ENCODE results near the gene QRICH2. TPM values are rescaled to one million over a fixed set of nuclear protein-coding genes. Genes with fewer than 3 reads are reported as not detected.

Gene QRICH2
- total and polyA plus RNA-seq, 2 of the 4 experiments (the other 2 are of a cell fraction), result 4.3 to 4.8 TPM

DNA sequence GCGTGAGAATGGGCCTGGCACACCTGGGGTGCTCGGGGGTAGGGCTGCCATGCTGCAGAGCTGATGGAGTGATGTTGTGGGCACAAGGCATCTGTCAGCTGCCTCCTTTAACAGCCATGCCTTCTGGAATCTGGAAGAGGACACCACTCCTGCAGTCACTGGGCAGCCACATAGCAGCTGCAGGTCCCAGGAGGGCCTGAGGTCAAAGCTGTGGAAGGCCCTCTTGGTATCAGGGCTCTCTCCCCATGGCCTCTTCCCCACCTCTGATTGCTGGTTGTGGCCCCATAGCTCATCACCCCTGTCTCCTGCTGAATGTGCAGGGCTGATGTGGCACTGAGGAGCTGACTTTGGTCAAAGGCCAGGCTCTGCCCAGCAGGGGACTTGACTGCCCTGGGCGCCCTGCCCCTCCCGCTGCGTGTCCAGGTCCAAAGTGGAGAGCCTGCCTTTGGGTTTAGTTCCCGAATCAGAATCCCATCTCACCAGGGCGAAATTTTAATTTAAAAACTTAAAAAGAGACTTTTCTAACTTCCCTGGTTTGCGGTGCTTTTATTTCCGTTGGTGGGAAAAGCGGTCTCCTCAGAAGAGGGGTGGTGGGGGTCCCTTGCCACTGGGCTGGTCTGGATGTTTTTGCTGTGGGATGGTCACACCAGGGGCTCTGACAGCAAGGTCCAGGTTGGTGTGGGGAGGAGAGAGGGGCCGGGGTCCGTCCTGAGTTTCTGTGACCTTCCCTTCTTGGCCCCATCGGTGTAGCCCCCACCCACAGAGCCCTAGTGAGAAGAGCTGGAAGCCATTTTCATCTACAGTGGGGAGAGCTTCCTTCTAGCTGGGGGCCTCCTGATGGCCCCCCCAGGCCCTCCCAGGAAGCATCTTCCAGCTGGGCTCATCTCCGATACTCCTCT lies 37.1 kb downstream of the QRICH2 start:
- no peak overlapping the region for H2AFZ ChIP-seq (replicated peaks; ENCODE audit: low read length, poor library complexity)
- H4K8ac ChIP-seq (ENCODE audit: low read depth in 2 of 2, low read length in 2 of 2), result no peak overlapping the region
- H3K14ac ChIP-seq (replicated peaks; ENCODE audit: low read depth, low read length), result no peak overlapping the region
- H3K9ac ChIP-seq (ENCODE audit: low read depth, low read length), result no peak overlapping the region
- H3K36me3 ChIP-seq (ENCODE audit: control insufficient read depth, insufficient read depth, low read length), result peaks cover 8% of the 10 kb centered on the region
- H4K91ac ChIP-seq (ENCODE audit: insufficient read depth, low read depth, low read length), result no peak overlapping the region
- peaks cover 11% of the 10 kb centered on the region for H3K4me1 ChIP-seq (ENCODE audit: control insufficient read depth, insufficient read depth, low read length)
- no peak overlapping the region for H2BK20ac ChIP-seq (ENCODE audit: low read depth, low read length)
- intact Hi-C loops (cut with micrococcal nuclease), result no loop called here
- CTCF ChIA-PET, result interaction anchor here (1.7 kb wide), 1 partner anchor 9 kb away, joined by 6 read pairs; no protein-coding TSS in a partner anchor
- in situ Hi-C loops (cut with MboI; ENCODE audit: low sequenced_read_pairs), result no loop called here
- no peak overlapping the region for H3K4ac ChIP-seq (ENCODE audit: low read depth, low read length)
- H3K23ac ChIP-seq (ENCODE audit: low read depth, low read length), result no peak overlapping the region
- no peak for DNase-seq
- H3K9me1 ChIP-seq (ENCODE audit: insufficient read depth, low read length), result peaks cover 5% of the 10 kb centered on the region; the same call in 1 of the 2 replicates
- no peak overlapping the region for H2BK5ac ChIP-seq (ENCODE audit: low read depth, low read length, poor library complexity, severe bottlenecking)
- H4K5ac ChIP-seq (ENCODE audit: low read depth, low read length), result no peak overlapping the region
- WGBS, 2 experiments (ENCODE audit: extremely low coverage in 2 of 2, insufficient read length in 1 of 2), result 100% methylated on average over 1 of the region's 14 CpGs; no CpG with 5 or more reads in 1 of the 2 experiments
- H3K4me3 ChIP-seq (ENCODE audit: insufficient read depth, low read depth, low read length), result no peak overlapping the region
- TF ChIP-seq, protein P1, sequence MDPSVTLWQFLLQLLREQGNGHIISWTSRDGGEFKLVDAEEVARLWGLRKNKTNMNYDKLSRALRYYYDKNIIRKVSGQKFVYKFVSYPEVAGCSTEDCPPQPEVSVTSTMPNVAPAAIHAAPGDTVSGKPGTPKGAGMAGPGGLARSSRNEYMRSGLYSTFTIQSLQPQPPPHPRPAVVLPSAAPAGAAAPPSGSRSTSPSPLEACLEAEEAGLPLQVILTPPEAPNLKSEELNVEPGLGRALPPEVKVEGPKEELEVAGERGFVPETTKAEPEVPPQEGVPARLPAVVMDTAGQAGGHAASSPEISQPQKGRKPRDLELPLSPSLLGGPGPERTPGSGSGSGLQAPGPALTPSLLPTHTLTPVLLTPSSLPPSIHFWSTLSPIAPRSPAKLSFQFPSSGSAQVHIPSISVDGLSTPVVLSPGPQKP (IDR thresholded peaks at IDR 0.05; ENCODE audit: borderline replicate concordance, low read depth, low read length), result no peak
- TF ChIP-seq, protein P2, sequence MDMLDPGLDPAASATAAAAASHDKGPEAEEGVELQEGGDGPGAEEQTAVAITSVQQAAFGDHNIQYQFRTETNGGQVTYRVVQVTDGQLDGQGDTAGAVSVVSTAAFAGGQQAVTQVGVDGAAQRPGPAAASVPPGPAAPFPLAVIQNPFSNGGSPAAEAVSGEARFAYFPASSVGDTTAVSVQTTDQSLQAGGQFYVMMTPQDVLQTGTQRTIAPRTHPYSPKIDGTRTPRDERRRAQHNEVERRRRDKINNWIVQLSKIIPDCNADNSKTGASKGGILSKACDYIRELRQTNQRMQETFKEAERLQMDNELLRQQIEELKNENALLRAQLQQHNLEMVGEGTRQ (IDR thresholded peaks at IDR 0.05; ENCODE audit: low read depth, low read length), result no peak
- TF ChIP-seq POLR2A (IDR thresholded peaks at IDR 0.05; ENCODE audit: low read depth, low read length), result peak; percentile 10
- no peaks in the 10 kb centered on the region for H3K9me3 ChIP-seq (ENCODE audit: control insufficient read depth, insufficient read depth, low read length)
- peaks cover 32 to 58% of the 10 kb centered on the region in 2 experiments for H3K79me1 ChIP-seq (ENCODE audit: low read depth in 1 of 2, low read length in 2 of 2)
- dilution Hi-C loops (cut with HindIII; ENCODE audit: low sequenced_read_pairs, unreplicated experiment), result no loop called here
- no TSS peak for BruUV-seq (replicated peaks)
- no peak overlapping the region for H3K27ac ChIP-seq (ENCODE audit: insufficient read depth, low read length)
- H2BK15ac ChIP-seq (ENCODE audit: low read depth, low read length), result no peak overlapping the region
- no peak for ATAC-seq (ENCODE audit: low read depth)
- H3K27me3 ChIP-seq (ENCODE audit: control insufficient read depth, insufficient read depth, low read length), result no peaks in the 10 kb centered on the region
- no peak overlapping the region for H2AK5ac ChIP-seq (ENCODE audit: low read depth, low read length)
- no peak overlapping the region for H2BK120ac ChIP-seq (ENCODE audit: low read depth, low read length)
- H2AK9ac ChIP-seq (replicated peaks; ENCODE audit: low read depth, low read length, poor library complexity), result no peak overlapping the region
- POLR2A ChIA-PET (ENCODE audit: unreplicated experiment), result no interaction called here
- no peak overlapping the region for H3K4me2 ChIP-seq (ENCODE audit: low read depth, low read length)
- no peaks in the 10 kb centered on the region; the same call in 1 of the 2 replicates for H4K20me1 ChIP-seq (ENCODE audit: insufficient read depth, low read length)
- H3K18ac ChIP-seq (ENCODE audit: low read depth, low read length), result no peak overlapping the region
- H3K56ac ChIP-seq (ENCODE audit: extremely low read depth, insufficient read depth, low read length), result no peak overlapping the region
